Smooth muscle cell (in vitro differentiated cells): ENCODE measurements around the gene PDE3A. TPM values are rescaled to one million over a fixed set of nuclear protein-coding genes. Genes with fewer than 3 reads are reported as not detected.

ENCODE experiments used
- DNase-seq: peaks from one replicate; lab custom pipeline; 2025; ENCODE audit not compliant: unreplicated experiment; lab: John Stamatoyannopoulos, UW
- H2AFZ ChIP-seq: fragments of 200-600 bp; sonication (generic); 2 replicates; pipeline ENCODE4 v1.6.0; 2016; ENCODE audit warnings: antibody characterized with exemption, low read depth, mild to moderate bottlenecking
- H3F3A ChIP-seq: fragments of 200-600 bp; sonication (generic); 2 replicates; pipeline ENCODE4 v1.6.0; 2017; ENCODE audit warnings: antibody characterized with exemption, low read depth
- H3K27ac ChIP-seq: fragments of 200-600 bp; sonication (generic); 2 replicates; pipeline ENCODE4 v1.5.1; 2016; ENCODE audit warnings: low read depth, mild to moderate bottlenecking
- H3K27me3 ChIP-seq: fragments of 200-600 bp; sonication (generic); 2 replicates; pipeline ENCODE4 v1.6.1; 2016; ENCODE audit warnings: low read depth, mild to moderate bottlenecking
- H3K36me3 ChIP-seq: fragments of 200-600 bp; sonication (generic); 2 replicates; pipeline ENCODE4 v1.5.1; 2016; ENCODE audit warnings: low read depth
- H3K4me1 ChIP-seq: fragments of 200-600 bp; sonication (generic); 2 replicates; pipeline ENCODE4 v1.5.1; 2016; ENCODE audit warnings: low read depth
- H3K4me2 ChIP-seq: fragments of 200-600 bp; sonication (generic); 2 replicates; pipeline ENCODE4 v1.6.0; 2016; ENCODE audit warnings: mild to moderate bottlenecking
- H3K4me3 ChIP-seq: fragments of 200-600 bp; sonication (generic); 2 replicates; pipeline ENCODE4 v1.5.1; 2016; ENCODE audit warnings: mild to moderate bottlenecking
- H3K79me2 ChIP-seq: fragments of 200-600 bp; sonication (generic); 2 replicates; pipeline ENCODE4 v1.6.0; 2016; ENCODE audit warnings: low read depth, mild to moderate bottlenecking
- H3K9ac ChIP-seq: fragments of 200-600 bp; sonication (generic); 2 replicates; pipeline ENCODE4 v1.6.0; 2016; ENCODE audit warnings: low read depth
- H3K9me3 ChIP-seq: fragments of 200-600 bp; sonication (generic); replicated peaks from 2 replicates; pipeline ENCODE4 v1.5.1; 2016; ENCODE audit warnings: low read depth
- H4K20me1 ChIP-seq: fragments of 200-600 bp; sonication (generic); 2 replicates; pipeline ENCODE4 v1.6.0; 2016; ENCODE audit warnings: low read depth
- WGBS: methylation state at CpG from one replicate; pipeline ENCODE4 v1.1.7; 2016; ENCODE audit warnings: low lambda C conversion rate; 5-methylcytosine and 5-hydroxymethylcytosine counted together
- polyA plus RNA-seq: library from polyadenylated mRNA; unstranded; fragments of >200 nt; fragmentation: Nextera tagmentation; extraction: Ambion mirVana; gene quantifications from 2 replicates; pipeline ENCODE4 v1.2.1, GENCODE V29; 2016
- total RNA-seq: library from RNA; depleted of rRNA; stranded (reverse); fragments of >200 nt; gene quantifications from 2 replicates; pipeline ENCODE4 v1.2.3, GENCODE V29; 2014
- TF ChIP-seq, protein P1 (sequence below): fragments of 200-600 bp; sonication (generic); IDR thresholded peaks from 2 replicates; pipeline ENCODE4 v1.5.1; 2017; ENCODE audit warnings: borderline replicate concordance, mild to moderate bottlenecking, antibody characterized with exemption; ENCODE audit not compliant: insufficient read depth, poor library complexity, severe bottlenecking

Gene PDE3A
- total and polyA plus RNA-seq, 2 experiments from 2014 or later = 1.3 to 6.1 TPM

GRCh38 chr12:20434996-20435395 lies 66.7 kb downstream of the PDE3A start:
- Histone ChIP-seq H3K27ac (no peak overlapping the region), H4K20me1 (no peaks in the 10 kb centered on the region), H2AFZ (no peak overlapping the region), H3K4me1 (no peaks in the 10 kb centered on the region), H3K9ac (no peak overlapping the region), H3K36me3 (no peaks in the 10 kb centered on the region), H3K4me2 (no peak overlapping the region), H3K79me2 (peaks cover 12% of the 10 kb centered on the region), H3F3A (no peaks in the 10 kb centered on the region), H3K9me3 (no peaks in the 10 kb centered on the region), H3K4me3 (no peak overlapping the region), H3K27me3 (no peaks in the 10 kb centered on the region)
- WGBS = 83% methylated on average over 3 of the region's 3 CpGs
- TF ChIP-seq, protein P1, sequence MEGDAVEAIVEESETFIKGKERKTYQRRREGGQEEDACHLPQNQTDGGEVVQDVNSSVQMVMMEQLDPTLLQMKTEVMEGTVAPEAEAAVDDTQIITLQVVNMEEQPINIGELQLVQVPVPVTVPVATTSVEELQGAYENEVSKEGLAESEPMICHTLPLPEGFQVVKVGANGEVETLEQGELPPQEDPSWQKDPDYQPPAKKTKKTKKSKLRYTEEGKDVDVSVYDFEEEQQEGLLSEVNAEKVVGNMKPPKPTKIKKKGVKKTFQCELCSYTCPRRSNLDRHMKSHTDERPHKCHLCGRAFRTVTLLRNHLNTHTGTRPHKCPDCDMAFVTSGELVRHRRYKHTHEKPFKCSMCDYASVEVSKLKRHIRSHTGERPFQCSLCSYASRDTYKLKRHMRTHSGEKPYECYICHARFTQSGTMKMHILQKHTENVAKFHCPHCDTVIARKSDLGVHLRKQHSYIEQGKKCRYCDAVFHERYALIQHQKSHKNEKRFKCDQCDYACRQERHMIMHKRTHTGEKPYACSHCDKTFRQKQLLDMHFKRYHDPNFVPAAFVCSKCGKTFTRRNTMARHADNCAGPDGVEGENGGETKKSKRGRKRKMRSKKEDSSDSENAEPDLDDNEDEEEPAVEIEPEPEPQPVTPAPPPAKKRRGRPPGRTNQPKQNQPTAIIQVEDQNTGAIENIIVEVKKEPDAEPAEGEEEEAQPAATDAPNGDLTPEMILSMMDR = no peak
- no peak for DNase-seq

GRCh38 chr12:20436316-20436715 lies 68.0 kb downstream of the PDE3A start:
- no peaks in the 10 kb centered on the region for H4K20me1 ChIP-seq
- DNase-seq = no peak

DNA sequence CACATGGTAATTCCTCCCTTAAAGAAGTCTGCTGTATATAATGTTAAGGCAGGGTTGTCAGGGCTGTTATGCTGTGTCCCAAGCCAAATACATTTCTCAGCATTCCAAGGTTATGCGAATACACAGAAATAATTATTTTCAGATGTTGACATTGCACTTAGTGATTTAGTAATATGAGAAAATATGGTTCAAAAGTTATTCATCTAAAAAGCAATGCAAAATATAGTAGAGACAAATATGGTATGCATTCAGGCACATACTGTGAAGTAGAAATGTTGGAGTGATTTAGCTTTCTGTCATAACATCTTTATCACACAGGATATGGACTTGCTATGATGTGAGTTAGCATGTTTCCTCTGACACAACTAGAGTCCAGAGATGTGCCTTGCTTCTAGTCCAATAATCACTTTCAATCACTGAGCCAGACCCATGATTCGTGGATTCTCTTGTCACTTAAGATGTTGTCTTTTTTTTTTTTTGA lies 70.0 kb downstream of the PDE3A start:
- H2AFZ ChIP-seq = no peak overlapping the region
- no peak overlapping the region for H3K4me3 ChIP-seq
- H3K9me3 ChIP-seq = no peaks in the 10 kb centered on the region
- H3K27me3 ChIP-seq = no peaks in the 10 kb centered on the region
- TF ChIP-seq, protein P1 = no peak
- H3K27ac ChIP-seq = peak overlapping the region; percentile 4
- H3K4me2 ChIP-seq = no peak overlapping the region
- H3K4me1 ChIP-seq = no peaks in the 10 kb centered on the region
- H4K20me1 ChIP-seq = no peaks in the 10 kb centered on the region
- 73% methylated on average over 2 of the region's 2 CpGs for WGBS
- H3K9ac ChIP-seq = no peak overlapping the region
- H3K36me3 ChIP-seq = no peaks in the 10 kb centered on the region
- no peaks in the 10 kb centered on the region for H3F3A ChIP-seq
- no peaks in the 10 kb centered on the region for H3K79me2 ChIP-seq
- no peak for DNase-seq

More at GRCh38 chr12:20436316-20436715, 68.0 kb downstream of the PDE3A start:
- TF ChIP-seq, protein P1 = no peak
- no peaks in the 10 kb centered on the region for H3K4me1 ChIP-seq
- H3K4me2 ChIP-seq = no peak overlapping the region
- H3F3A ChIP-seq = no peaks in the 10 kb centered on the region
- no peaks in the 10 kb centered on the region for H3K9me3 ChIP-seq
- H3K9ac ChIP-seq = no peak overlapping the region
- H2AFZ ChIP-seq = no peak overlapping the region
- peaks cover 12% of the 10 kb centered on the region for H3K79me2 ChIP-seq
- no peak overlapping the region for H3K4me3 ChIP-seq
- no peaks in the 10 kb centered on the region for H3K27me3 ChIP-seq
- no peaks in the 10 kb centered on the region for H3K36me3 ChIP-seq
- H3K27ac ChIP-seq = no peak overlapping the region

GRCh38 chr12:20439626-20440025 lies 71.3 kb downstream of the PDE3A start:
- Histone ChIP-seq H3F3A (no peaks in the 10 kb centered on the region), H3K9me3 (no peaks in the 10 kb centered on the region), H4K20me1 (no peaks in the 10 kb centered on the region), H3K79me2 (no peaks in the 10 kb centered on the region), H3K4me3 (no peak overlapping the region), H3K4me1 (peaks cover 4% of the 10 kb centered on the region), H3K27me3 (no peaks in the 10 kb centered on the region), H3K9ac (no peak overlapping the region), H3K27ac (no peak overlapping the region), H3K4me2 (peak overlapping the region; percentile 5), H3K36me3 (no peaks in the 10 kb centered on the region), H2AFZ (no peak overlapping the region)
- TF ChIP-seq, protein P1 = no peak
- 95% methylated on average over 1 of the region's 1 CpG for WGBS
- DNase-seq = no peak
